HG02610 (cell line): ENCODE results near the gene IFT122.
"Not testable (repeated sequence)": the region's sequence is repeated elsewhere in the genome, so short reads cannot be mapped to it uniquely, and the experiment has no call there.

Experiments
- ATAC-seq: cut with Tn5 transposase; IDR thresholded peaks from one replicate; pipeline ENCODE4 v1.9.1; 2021; ENCODE audit warnings: mild to moderate bottlenecking, moderate library complexity; ENCODE audit not compliant: unreplicated experiment

The IFT122 gene

DNA sequence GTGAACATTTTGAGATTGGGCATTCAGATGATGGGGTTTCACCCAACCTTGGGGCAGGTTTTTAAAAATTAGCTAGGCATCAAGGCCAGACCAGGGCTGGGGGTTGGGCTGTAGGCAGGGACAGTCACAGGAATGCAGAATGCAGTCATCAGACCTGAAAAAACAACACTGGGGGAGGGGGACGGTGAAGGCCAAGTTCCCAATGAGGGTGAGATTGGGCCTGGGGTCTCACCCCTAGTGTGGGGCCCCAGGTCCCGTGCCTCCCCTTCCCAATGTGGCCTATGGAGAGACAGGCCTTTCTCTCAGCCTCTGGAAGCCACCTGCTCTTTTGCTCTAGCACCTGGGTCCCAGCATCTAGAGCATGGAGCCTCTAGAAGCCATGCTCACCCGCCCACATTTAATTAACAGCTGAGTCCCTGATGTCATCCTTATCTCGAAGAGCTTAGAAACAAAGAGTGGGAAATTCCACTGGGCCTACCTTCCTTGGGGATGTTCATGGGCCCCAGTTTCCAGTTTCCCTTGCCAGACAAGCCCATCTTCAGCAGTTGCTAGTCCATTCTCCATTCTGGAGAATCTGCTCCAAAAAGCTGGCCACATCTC is 94.5 kb downstream of the IFT122 start:
- ATAC-seq, result no peak

DNA sequence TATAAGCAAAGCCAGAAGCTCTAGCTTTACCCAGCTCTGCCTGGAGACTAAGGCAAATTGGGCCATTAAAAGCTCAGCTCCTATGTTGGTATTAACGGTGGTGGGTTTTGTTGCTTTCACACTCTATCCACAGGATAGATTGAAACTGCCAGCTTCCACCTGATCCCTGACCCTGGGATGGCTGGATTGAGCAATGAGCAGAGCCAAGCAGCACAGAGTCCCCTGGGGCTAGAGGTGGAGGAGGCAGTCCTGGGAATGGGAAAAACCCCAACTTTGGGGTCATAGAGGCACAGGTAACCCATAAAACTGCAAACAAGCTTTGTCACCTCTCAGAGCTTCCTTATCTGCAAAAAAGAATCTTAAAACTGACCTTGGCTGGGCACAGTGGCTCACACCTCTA is 95.1 kb downstream of the IFT122 start:
- ATAC-seq, result no peak

DNA sequence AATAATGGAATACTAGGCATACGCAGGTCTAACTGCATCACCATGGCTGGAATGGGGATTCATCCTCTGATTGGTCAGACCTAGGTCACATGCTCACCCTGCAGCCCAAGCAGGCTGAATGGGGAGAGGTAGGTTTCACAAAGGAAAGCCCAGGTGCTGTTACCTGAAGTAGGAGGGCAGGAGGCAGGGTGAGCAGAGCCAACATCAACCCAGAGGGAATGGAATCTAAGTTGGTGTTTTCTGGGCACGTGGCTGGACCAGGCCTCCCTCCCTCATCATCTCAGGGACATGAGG is 96.3 kb downstream of the IFT122 start:
- ATAC-seq, result no peak

- no peak for ATAC-seq
Observed at GRCh38 chr3:129536804-129537203, 96.8 kb downstream of the IFT122 start.

DNA sequence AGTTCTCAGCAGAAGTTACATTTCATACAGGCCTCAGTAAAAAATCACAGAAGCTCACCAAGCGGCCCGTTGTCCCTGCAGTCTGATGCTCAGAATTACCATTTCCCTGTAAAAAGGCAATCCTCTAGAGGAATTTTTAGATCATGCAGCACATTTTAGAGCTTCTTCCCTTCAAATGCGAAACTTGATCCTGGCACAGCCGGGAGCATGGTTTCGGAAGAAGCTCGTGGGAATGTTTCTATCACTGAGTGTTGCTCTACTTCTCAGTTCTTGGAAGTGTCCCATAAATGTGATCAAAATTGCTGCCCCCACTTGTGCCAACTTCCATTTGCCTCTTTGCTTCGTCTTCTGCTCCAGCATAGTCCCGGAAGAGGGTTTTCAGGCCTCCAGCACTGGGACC is 99.2 kb downstream of the IFT122 start:
- no peak for ATAC-seq

- ATAC-seq, result no peak
Observed at GRCh38 chr3:129540776-129541516, 100.9 kb downstream of the IFT122 start.

DNA sequence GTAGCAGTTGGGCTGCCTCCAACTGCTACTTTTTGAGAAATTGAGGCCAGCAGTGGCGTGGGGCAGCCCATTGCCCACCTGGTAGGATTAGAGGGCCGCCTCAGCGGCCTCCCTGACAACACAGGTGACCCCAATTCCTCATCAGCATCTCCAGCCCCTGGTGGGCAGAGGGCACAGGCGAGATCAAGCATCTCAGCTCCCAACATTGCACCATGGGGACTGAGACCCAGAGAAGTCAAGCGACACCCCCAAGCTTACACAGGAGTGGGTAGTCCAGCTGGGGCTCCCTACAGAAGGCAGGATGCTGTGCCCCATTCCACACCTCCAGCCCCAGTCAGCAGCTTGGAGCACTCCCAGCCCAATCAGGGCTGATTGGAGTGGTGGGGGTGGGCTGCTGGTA is 102.7 kb downstream of the IFT122 start:
- ATAC-seq, result no peak

- no peak for ATAC-seq
Observed at GRCh38 chr3:129543156-129543790, 103.2 kb downstream of the IFT122 start, which contains the start of gene H1-8. Gene H1-8 (plus strand): TSS chr3:129543175. CDS start chr3:129543219, 44 bp downstream.

DNA sequence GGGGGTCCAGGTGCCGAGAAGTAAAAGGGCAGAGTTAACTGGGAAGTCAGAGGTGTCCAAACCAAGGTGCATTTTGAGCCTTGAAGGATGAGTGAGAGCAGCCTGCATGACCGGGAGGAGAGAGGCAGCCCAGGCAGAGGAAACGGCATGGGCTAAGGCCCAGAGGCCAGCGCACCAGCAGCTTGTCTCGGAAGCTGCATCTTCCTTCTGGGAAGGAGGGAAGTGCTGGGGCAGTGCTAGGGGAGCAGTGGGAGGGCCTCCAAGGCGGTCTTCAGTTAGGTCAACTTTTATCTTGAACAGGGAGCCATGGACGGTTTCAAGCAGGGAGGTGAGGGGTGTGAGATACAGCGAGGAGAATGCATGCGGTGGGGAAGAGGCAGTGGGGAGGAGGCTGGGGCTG is 104.0 kb downstream of the IFT122 start:
- ATAC-seq, result no peak

GRCh38 chr3:129545951-129546350 is 105.9 kb downstream of the IFT122 start:
- ATAC-seq, result not testable (repeated sequence)

GRCh38 chr3:129547241-129547640 is 107.2 kb downstream of the IFT122 start:
- ATAC-seq, result no peak

GRCh38 chr3:129548104-129548965 is 108.3 kb downstream of the IFT122 start:
- no peak for ATAC-seq

- no peak for ATAC-seq
Observed at GRCh38 chr3:129549006-129549800, 109.2 kb downstream of the IFT122 start.

- no peak for ATAC-seq
Observed at GRCh38 chr3:129549805-129550204, 109.8 kb downstream of the IFT122 start.

DNA sequence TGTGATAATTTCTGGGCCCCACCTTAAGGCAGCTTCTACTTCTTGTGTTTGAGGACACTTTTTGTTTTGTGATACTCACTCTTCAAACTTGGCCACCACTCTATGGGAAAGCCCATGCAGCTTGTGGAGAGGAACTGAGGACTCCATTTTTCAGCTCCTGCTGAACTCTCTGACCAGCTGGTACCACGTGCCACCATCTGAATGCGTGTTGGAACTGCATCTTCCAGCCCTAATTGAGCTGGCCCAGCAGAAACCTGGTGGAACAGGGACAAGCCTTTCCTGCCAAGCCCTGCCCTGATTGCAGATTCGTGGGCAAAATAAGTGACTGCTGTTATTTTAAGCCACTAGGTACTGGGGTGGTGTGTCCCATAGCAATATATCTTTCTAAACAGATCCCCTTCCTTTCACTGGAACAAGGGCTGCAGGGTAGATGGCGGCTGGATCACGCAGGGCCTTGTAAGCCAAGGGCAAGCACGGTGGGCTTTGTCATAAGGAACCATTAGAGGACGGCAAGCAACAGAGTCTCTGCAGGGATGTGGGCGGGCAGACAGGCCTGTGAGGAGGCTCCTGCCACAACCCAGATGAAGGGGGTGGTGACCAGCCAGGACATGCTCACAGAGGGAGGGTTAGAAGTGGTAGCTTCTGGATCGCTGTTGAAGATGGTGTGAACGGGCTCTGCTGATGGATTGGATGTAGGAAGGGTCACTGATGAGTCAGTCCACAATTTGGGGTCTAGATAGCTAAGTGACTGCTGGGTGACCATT is 112.4 kb downstream of the IFT122 start:
- no peak for ATAC-seq

- ATAC-seq, result no peak
Observed at GRCh38 chr3:129553171-129553570, 113.1 kb downstream of the IFT122 start.

DNA sequence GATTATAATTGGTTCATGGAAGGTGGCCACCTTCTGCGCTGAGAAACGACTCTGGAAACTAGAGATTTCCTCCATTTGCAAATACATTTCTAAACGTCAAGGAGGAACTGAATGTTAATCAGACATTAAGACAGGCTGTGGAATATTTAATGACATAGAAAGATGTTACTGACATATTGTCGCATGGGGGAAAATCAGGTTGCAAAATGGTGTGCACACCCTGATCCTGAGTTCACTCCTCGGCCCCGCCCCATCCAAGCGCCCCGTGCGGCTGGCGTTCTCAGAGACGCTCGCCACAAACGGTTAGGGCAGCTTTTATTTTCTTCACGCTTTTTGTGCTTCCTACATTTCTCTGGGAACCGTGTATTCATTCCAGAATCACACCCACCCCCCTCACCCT is 113.7 kb downstream of the IFT122 start:
- no peak for ATAC-seq

DNA sequence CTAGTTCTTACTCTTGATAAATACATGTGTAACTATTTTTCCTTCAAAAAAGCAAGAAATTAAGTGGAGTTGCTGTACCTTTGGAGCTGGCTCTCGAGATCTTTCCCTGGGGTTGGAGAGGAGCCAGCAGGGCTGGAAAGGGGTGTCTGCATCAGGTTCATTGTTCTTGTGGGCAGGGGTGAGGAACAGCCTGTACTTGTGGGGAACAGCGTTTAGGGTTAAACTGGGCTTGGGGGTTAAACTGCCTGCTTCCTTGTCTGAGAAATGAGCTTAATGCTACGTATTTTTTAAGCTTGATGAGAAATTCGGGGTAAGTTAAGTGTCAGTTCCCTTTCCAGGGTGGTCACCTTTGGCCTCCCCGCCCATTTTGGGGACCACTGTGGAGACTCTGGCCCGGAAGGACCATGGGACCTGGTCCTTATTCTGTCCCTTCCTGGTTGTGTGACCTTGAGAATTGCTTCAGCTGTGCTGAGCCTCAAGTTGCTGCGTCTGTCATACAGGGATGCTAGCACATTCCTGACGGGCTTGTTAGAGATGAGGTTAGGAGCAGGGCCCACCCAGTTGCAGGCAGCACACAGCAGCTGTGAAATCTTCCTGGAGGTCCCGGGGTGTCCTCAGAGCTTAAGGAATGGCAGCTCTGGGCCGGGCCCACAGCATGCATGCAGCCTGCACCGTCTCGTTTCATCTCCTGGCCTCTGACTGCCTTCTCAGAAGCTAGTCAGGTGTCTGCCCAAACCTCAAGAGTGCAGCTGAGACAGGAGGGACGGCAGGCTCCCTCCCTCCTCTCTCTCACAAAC is 114.5 kb downstream of the IFT122 start:
- ATAC-seq, result no peak

GRCh38 chr3:129555153-129555550 is 115.1 kb downstream of the IFT122 start:
- ATAC-seq, result no peak
